ENCODE measurements around the gene SCFD2. TPM values are rescaled to one million over a fixed set of nuclear protein-coding genes. Genes with fewer than 3 reads are reported as not detected.

SCFD2 gene
- total RNA-seq, 1 experiment from 2014 or later = 7.4 TPM

DNA sequence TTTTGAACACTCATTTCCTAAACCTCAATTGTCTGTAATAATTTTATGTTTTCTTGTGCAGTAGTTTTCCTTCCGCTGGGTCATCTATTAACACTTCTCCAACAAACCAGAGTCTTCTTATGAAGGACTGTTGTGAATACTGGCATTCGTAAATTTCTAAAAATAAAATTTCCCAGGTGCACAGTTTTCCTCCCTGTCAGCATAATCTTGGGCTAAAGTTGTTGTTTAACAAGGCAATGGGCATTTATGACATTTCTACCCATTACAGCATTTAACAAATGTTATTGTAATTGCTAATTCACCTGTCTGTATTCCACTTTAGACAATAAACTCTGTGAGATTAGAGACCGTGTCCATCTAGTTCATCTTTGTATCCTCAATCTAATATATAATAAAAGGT lies 1.2 kb downstream of the SCFD2 start:
- DNase-seq (ENCODE audit: low read depth, low spot score) = no peak
- intact Hi-C loops (cut with micrococcal nuclease; ENCODE audit: unreplicated experiment) = loop anchor here (10.0 kb wide), 1 partner anchor 350 kb away; no protein-coding TSS in a partner anchor
- Histone ChIP-seq H3K4me3 (ENCODE audit: low read depth in 2 of 2, low read length in 2 of 2) (peak overlapping the region; percentile 89 to 95), H3K27me3 (ENCODE audit: control insufficient read depth, insufficient read depth, low read length) (no peaks in the 10 kb centered on the region; the same call in 1 of the 2 replicates), H3K36me3 (ENCODE audit: control insufficient read depth, insufficient read depth, low read length) (no peaks in the 10 kb centered on the region; the same call in 1 of the 2 replicates), H3K4me1 (ENCODE audit: control insufficient read depth, insufficient read depth, low read length) (no peaks in the 10 kb centered on the region; the same call in 1 of the 2 replicates), H3K27ac (ENCODE audit: low read length) (0 out of 2 replicates have a peak overlapping the region, but pooled peaks have one; percentile 61), H3K9me3 (ENCODE audit: control insufficient read depth, insufficient read depth, low read depth, low read length) (no peaks in the 10 kb centered on the region)
- no peak for ATAC-seq
- TF ChIP-seq POLR2AphosphoS5 (IDR thresholded peaks at IDR 0.05; ENCODE audit: low read depth, low read length) (no peak), SIN3A (IDR thresholded peaks at IDR 0.05; ENCODE audit: borderline replicate concordance, insufficient read depth, low read depth, low read length) (no peak), TCF7L2 (IDR thresholded peaks at IDR 0.05; ENCODE audit: low read depth, low read length) (no peak)
- TF ChIP-seq, protein P1, sequence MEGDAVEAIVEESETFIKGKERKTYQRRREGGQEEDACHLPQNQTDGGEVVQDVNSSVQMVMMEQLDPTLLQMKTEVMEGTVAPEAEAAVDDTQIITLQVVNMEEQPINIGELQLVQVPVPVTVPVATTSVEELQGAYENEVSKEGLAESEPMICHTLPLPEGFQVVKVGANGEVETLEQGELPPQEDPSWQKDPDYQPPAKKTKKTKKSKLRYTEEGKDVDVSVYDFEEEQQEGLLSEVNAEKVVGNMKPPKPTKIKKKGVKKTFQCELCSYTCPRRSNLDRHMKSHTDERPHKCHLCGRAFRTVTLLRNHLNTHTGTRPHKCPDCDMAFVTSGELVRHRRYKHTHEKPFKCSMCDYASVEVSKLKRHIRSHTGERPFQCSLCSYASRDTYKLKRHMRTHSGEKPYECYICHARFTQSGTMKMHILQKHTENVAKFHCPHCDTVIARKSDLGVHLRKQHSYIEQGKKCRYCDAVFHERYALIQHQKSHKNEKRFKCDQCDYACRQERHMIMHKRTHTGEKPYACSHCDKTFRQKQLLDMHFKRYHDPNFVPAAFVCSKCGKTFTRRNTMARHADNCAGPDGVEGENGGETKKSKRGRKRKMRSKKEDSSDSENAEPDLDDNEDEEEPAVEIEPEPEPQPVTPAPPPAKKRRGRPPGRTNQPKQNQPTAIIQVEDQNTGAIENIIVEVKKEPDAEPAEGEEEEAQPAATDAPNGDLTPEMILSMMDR (IDR thresholded peaks at IDR 0.05) = no peak
- TF ChIP-seq, protein P2, sequence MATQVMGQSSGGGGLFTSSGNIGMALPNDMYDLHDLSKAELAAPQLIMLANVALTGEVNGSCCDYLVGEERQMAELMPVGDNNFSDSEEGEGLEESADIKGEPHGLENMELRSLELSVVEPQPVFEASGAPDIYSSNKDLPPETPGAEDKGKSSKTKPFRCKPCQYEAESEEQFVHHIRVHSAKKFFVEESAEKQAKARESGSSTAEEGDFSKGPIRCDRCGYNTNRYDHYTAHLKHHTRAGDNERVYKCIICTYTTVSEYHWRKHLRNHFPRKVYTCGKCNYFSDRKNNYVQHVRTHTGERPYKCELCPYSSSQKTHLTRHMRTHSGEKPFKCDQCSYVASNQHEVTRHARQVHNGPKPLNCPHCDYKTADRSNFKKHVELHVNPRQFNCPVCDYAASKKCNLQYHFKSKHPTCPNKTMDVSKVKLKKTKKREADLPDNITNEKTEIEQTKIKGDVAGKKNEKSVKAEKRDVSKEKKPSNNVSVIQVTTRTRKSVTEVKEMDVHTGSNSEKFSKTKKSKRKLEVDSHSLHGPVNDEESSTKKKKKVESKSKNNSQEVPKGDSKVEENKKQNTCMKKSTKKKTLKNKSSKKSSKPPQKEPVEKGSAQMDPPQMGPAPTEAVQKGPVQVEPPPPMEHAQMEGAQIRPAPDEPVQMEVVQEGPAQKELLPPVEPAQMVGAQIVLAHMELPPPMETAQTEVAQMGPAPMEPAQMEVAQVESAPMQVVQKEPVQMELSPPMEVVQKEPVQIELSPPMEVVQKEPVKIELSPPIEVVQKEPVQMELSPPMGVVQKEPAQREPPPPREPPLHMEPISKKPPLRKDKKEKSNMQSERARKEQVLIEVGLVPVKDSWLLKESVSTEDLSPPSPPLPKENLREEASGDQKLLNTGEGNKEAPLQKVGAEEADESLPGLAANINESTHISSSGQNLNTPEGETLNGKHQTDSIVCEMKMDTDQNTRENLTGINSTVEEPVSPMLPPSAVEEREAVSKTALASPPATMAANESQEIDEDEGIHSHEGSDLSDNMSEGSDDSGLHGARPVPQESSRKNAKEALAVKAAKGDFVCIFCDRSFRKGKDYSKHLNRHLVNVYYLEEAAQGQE (IDR thresholded peaks at IDR 0.05; ENCODE audit: insufficient read depth in 1 of 2, low read depth in 2 of 2, low read length in 1 of 2) = no peak
- no TSS peak for BruUV-seq (replicated peaks)
- in situ Hi-C loops (cut with HindIII; ENCODE audit: low pct_unique_long_range_greater_than_20kb, low sequenced_read_pairs) = no loop called here
- POLR2A ChIA-PET = no interaction called here
- CTCF ChIA-PET = no interaction called here

DNA sequence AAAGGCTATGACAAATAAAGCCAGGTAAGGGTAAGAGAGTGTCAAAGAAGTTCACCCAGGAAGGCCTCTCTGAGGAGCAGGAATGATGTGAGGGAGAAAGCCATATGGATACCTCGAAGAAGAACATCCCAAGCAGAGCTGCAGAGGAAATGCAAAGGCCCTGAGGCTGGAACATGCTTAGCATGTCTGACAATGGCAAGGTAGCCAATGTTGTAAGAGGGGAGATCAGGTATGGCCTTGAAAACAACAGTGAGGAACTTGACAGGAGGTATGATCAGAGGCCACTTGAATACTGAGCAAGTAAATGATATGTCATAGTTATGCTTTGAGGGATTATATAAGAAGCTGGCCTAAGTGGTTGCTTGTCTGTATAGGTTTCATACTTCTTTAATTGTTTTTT lies 3.8 kb downstream of the SCFD2 start:
- BruUV-seq (replicated peaks) = no TSS peak
- POLR2A ChIA-PET = no interaction called here

More for the DNA sequence above, 3.8 kb downstream of the SCFD2 start:
- intact Hi-C loops (cut with micrococcal nuclease; ENCODE audit: unreplicated experiment) = loop anchor here (10.0 kb wide), 1 partner anchor 347 kb away; no protein-coding TSS in a partner anchor
- TF ChIP-seq, protein P1 (IDR thresholded peaks at IDR 0.05) = no peak
- no peak for TF ChIP-seq TCF7L2 (IDR thresholded peaks at IDR 0.05; ENCODE audit: low read depth, low read length)
- TF ChIP-seq, protein P2 (IDR thresholded peaks at IDR 0.05; ENCODE audit: insufficient read depth in 1 of 2, low read depth in 2 of 2, low read length in 1 of 2) = no peak
- TF ChIP-seq SIN3A (IDR thresholded peaks at IDR 0.05; ENCODE audit: borderline replicate concordance, insufficient read depth, low read depth, low read length) = no peak
- DNase-seq (ENCODE audit: low read depth, low spot score) (no peak), ATAC-seq (no peak)
- Histone ChIP-seq H3K36me3 (ENCODE audit: control insufficient read depth, insufficient read depth, low read length) (no peaks in the 10 kb centered on the region; the same call in 1 of the 2 replicates), H3K9me3 (ENCODE audit: control insufficient read depth, insufficient read depth, low read depth, low read length) (no peaks in the 10 kb centered on the region), H3K4me3 (ENCODE audit: low read depth in 2 of 2, low read length in 2 of 2) (no peak overlapping the region), H3K4me1 (ENCODE audit: control insufficient read depth, insufficient read depth, low read length) (no peaks in the 10 kb centered on the region; the same call in 1 of the 2 replicates), H3K27ac (ENCODE audit: low read length) (no peak overlapping the region), H3K27me3 (ENCODE audit: control insufficient read depth, insufficient read depth, low read length) (no peaks in the 10 kb centered on the region)
- in situ Hi-C loops (cut with HindIII; ENCODE audit: low pct_unique_long_range_greater_than_20kb, low sequenced_read_pairs) = no loop called here
- CTCF ChIA-PET = no interaction called here
